Left ventricle myocardium inferior (tissue), 1 donor: Measurements from ENCODE around the gene NEK7. TPM values are rescaled to one million over a fixed set of nuclear protein-coding genes. Genes with fewer than 3 reads are reported as not detected.
A peak's percentile ranks its signal among the peaks of the same experiment; 100 is the strongest.

Experiments used
- DNase-seq: peaks from one replicate; pipeline ENCODE4 v3.0.0-alpha.2; 2020
- H3K27ac ChIP-seq: fragments of 200-600 bp; replicated peaks from 2 replicates; pipeline ENCODE4 v1.8.0; 2021
- H3K27me3 ChIP-seq: fragments of 200-600 bp; 2 replicates; pipeline ENCODE4 v1.8.0; 2021; ENCODE audit warnings: low read depth
- H3K36me3 ChIP-seq: fragments of 200-600 bp; 2 replicates; pipeline ENCODE4 v1.8.0; 2021
- H3K4me1 ChIP-seq: fragments of 200-600 bp; 2 replicates; pipeline ENCODE4 v1.8.0; 2021
- H3K4me3 ChIP-seq: fragments of 200-600 bp; 2 replicates; pipeline ENCODE4 v1.8.0; 2021; ENCODE audit warnings: mild to moderate bottlenecking, moderate library complexity
- H3K9me3 ChIP-seq: fragments of 200-600 bp; replicated peaks from 2 replicates; pipeline ENCODE4 v1.8.0; 2021
- CTCF ChIP-seq: fragments of 200-600 bp; IDR thresholded peaks from 2 replicates; pipeline ENCODE4 v1.8.0; 2021; ENCODE audit warnings: antibody characterized with exemption, mild to moderate bottlenecking, borderline replicate concordance
- intact Hi-C: fragments of 100-400 bp; cut with micrococcal nuclease; formaldehyde crosslinking; loops from one replicate; pipeline ENCODE4 v1.11.0; 2022
- total RNA-seq: library from RNA; stranded (reverse); fragmentation: NEBNext Ultra II Directional; extraction: Animal tissue kit (Norgen Biotek cat#: 25700); gene quantifications from one replicate; pipeline ENCODE4 v1.2.1, GENCODE V29; 2021
- donor health status: DM: no; HTN: yes; CAD: no; lungs with severe emphysema.

Gene NEK7
- total RNA-seq, 1 donor from 2014 or later, result 254 TPM

GRCh38 chr1:198155253-198155652, 1.5 kb upstream of the NEK7 start:
- intact Hi-C loops, result loop anchor here (10.0 kb wide), 1 partner anchor 120 kb away; no protein-coding TSS in a partner anchor
- no peak for TF ChIP-seq CTCF
- Histone ChIP-seq H3K27me3 (no peaks in the 10 kb centered on the region), H3K9me3 (no peaks in the 10 kb centered on the region), H3K36me3 (no peaks in the 10 kb centered on the region), H3K4me3 (no peak overlapping the region), H3K4me1 (peaks cover 62% of the 10 kb centered on the region), H3K27ac (no peak overlapping the region)
- no peak for DNase-seq

- intact Hi-C loops, result loop anchor here (10.0 kb wide), 1 partner anchor 119 kb away; no protein-coding TSS in a partner anchor
- H3K27me3 ChIP-seq, result no peaks in the 10 kb centered on the region
- H3K9me3 ChIP-seq, result no peaks in the 10 kb centered on the region
- H3K4me3 ChIP-seq, result peak overlapping the region; percentile 90
- DNase-seq, result peak; percentile 27
- peak; percentile 73 for TF ChIP-seq CTCF
- peaks cover 72% of the 10 kb centered on the region for H3K4me1 ChIP-seq
- no peaks in the 10 kb centered on the region for H3K36me3 ChIP-seq
- peak overlapping the region; percentile 99 for H3K27ac ChIP-seq
These were observed 570 bp upstream of the NEK7 start for GRCh38 chr1:198156111-198156744.

- peak; percentile 90 for DNase-seq
- peak overlapping the region; percentile 99 for H3K27ac ChIP-seq
- intact Hi-C loops, result loop anchor here (10.0 kb wide), 1 partner anchor 117 kb away; no protein-coding TSS in a partner anchor
- peak overlapping the region; percentile 90 for H3K4me3 ChIP-seq
- no peaks in the 10 kb centered on the region for H3K36me3 ChIP-seq
- no peaks in the 10 kb centered on the region for H3K9me3 ChIP-seq
- H3K4me1 ChIP-seq, result peaks cover 78% of the 10 kb centered on the region
- H3K27me3 ChIP-seq, result no peaks in the 10 kb centered on the region
- TF ChIP-seq CTCF, result no peak
These were observed 546 bp downstream of the NEK7 start for GRCh38 chr1:198157241-198157846.

GRCh38 chr1:198157847-198158725, 1.3 kb downstream of the NEK7 start:
- intact Hi-C loops, result loop anchor here (10.0 kb wide), 1 partner anchor 117 kb away; no protein-coding TSS in a partner anchor
- peak overlapping the region; percentile 90 for H3K4me3 ChIP-seq
- H3K9me3 ChIP-seq, result no peaks in the 10 kb centered on the region
- no peaks in the 10 kb centered on the region for H3K36me3 ChIP-seq
- no peak for DNase-seq
- no peaks in the 10 kb centered on the region for H3K27me3 ChIP-seq
- no peak for TF ChIP-seq CTCF
- H3K4me1 ChIP-seq, result peaks cover 78% of the 10 kb centered on the region
- H3K27ac ChIP-seq, result peak overlapping the region; percentile 99
